GM18951 (cell line): ENCODE results near the gene GNL3.
"Not testable (repeated sequence)": the region's sequence is repeated elsewhere in the genome, so short reads cannot be mapped to it uniquely, and the experiment has no call there.

Experiments used
- POLR2A ChIP-seq: IDR thresholded peaks from 4 replicates; pipeline ENCODE4 v1.6.1; 2011; ENCODE audit warnings: mild to moderate bottlenecking; ENCODE audit not compliant: insufficient read length, insufficient read depth; ENCODE audit errors: extremely low read depth
- in situ Hi-C: fragments of 300-500 bp; cut with MboI; formaldehyde crosslinking; loops from one replicate; pipeline ENCODE4 v1.12.0; 2022; ENCODE audit warnings: low sequenced_read_pairs, mixed read lengths, inconsistent platforms; ENCODE audit not compliant: unreplicated experiment

The GNL3 gene, protein sequence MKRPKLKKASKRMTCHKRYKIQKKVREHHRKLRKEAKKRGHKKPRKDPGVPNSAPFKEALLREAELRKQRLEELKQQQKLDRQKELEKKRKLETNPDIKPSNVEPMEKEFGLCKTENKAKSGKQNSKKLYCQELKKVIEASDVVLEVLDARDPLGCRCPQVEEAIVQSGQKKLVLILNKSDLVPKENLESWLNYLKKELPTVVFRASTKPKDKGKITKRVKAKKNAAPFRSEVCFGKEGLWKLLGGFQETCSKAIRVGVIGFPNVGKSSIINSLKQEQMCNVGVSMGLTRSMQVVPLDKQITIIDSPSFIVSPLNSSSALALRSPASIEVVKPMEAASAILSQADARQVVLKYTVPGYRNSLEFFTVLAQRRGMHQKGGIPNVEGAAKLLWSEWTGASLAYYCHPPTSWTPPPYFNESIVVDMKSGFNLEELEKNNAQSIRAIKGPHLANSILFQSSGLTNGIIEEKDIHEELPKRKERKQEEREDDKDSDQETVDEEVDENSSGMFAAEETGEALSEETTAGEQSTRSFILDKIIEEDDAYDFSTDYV

DNA sequence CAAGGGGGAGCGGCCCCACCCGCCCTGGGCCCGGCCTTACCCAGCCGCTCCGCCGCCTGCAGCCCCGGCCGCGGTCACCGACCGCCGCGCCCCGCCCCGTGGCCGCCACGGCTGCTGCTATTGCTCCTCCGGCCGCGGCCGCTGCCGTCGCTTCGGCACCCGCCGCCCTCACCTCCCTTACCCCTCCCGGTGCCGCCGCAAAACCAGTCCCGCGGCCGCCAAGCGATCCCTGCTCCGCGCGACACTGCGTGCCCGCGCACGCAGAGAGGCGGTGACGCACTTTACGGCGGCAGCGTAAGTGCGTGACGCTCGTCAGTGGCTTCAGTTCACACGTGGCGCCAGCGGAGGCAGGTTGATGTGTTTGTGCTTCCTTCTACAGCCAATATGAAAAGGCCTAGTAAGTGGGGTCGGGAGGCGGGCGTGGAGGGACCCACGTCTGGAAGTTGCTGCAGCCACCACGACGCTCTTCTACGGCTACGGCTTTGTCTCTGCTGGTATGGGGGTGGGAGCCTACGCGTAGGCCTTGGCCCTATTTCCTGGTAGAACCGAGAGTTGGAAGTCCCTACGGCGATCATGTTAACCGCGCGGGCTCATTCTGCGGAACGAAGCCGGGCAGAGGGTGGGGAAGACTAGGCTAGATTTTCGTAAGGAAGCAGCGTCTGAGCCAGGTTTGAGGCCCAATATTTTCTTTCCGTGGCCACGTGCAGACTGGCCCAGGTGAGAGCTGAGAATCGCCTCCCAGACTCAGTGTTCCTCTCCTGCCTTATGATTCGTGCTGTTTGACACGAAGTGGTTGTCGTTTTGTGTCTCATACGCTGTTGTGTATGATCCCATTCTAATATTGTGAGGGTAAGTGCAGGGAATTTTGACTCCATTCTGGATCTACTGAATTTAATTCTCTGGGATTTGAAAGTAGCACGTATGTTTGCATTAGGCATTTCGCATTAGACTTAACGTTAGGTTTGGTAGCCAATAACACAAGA, at the start of gene GNL3, which contains the start of gene PBRM1:
Gene GNL3 (plus strand): TSS at position 324 of the 983 bp plus-strand sequence. CDS start 61 bp downstream, at position 385.
Gene PBRM1 (minus strand): TSS at position 205 of the 983 bp plus-strand sequence.
- in situ Hi-C loops: no loop called here

DNA sequence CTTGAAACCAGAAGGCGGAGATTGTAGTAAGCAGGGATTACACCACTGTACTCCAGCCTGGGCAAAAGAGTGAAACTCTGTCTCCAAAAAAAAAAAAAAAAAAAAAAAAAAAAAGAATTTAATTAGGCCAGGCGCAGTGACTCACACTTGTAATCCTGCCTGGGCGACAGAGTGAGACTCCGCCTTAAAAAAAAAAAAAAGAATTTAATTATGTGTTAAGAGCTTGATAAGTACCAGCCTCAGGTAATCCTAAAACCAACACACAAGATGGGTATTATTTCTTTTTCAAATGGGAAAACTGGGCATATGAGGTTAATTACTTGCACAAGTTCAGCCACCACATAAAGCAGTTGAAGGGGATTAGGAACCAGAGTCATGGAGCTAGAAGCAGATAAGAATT, 49.2 kb upstream of the GNL3 start:
- in situ Hi-C loops: no loop called here
- no peak for TF ChIP-seq POLR2A

More for the DNA sequence above, at the start of gene GNL3, which contains the start of gene PBRM1:
- TF ChIP-seq POLR2A: peak; percentile 92

DNA sequence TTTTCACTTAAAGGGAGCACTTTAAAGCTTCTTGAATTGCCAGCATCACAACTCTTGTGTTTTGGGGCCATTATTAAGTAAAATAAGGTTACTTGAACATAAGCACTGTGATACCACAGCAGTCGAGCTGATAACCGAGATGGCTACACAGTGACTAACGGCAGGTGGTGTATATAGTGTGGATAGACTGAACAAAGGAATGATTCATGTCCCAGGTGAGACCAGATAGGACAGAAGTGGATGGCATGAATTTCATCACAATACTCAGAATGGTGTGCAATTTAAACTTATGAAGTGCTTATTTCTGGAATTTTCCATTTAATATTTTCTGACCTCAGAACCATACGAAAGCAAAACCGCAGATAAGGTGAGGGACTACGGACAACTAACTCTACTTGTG, 40.3 kb upstream of the GNL3 start:
- in situ Hi-C loops: no loop called here
- TF ChIP-seq POLR2A: no peak

DNA sequence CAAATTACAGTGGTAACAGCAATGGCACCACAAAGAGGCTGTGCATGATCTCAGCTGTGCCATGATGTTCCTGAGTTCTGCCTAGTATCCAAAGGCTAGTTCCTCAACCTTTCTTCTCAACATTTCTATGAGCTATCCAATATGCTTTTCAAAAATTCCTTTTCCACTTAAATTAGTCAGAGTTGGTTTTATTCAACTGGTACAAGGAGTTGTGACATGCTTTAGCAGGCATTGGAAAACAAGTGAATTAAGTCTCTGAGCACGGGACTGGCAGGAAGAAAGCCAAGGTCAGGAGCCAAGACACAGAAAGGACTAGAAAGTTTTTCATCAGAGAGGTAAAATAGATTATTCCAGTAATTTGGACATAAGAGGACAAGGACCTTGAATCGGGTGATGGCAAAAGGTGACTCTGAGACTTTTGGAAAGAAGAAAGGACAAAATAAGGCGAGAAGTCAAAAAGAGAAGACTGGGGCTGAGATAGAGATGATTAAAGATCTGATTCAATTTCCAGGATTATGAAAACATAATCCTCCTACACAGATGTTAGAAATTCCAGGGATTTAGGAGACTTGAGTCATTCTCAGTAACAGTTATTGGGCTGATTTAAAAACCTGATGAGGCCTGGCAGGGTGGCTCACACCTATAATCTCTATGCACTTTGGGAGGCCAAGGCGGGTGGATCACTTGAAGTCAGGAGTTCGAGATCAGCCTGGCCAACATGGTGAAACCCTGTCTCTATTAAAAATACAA, 36.2 kb upstream of the GNL3 start:
- TF ChIP-seq POLR2A: no peak
- in situ Hi-C loops: no loop called here

DNA sequence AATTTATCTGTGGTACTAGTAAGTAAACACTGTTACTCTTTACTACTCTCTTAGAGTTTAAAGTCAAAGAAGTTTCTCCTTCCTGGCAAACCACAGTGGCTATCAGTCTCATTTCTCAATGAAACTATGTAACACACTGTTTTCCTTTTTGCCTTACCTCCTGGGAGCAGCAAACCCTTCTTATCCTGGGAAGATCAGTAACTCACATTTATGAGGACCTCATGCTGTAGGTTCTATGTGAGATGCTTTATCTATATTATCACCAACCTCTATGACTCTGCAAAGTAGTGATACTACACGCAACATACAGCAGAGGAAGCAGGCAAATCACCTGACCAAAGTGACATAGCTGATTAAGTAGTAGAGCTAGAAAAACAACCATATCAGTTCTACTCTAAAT, 35.4 kb upstream of the GNL3 start:
- in situ Hi-C loops: no loop called here
- no peak for TF ChIP-seq POLR2A

DNA sequence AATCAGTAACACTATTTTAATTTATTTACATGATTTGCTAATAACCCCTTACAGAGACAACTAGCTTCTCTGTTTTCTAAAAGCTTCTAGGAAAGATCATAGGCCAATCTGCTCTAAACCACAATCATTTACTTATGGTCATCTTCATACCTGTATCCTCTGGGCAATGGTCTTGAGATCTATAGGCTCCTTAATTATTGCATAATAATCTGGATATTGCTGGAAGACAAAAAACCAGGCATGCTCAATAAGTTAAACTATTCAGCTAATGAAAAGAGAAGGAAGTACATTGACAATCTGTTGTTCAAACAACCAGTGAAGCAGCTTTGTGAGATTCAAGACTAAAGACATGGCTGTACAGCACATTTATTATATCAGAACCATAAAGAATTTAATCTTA, 34.2 kb upstream of the GNL3 start:
- in situ Hi-C loops: no loop called here
- no peak for TF ChIP-seq POLR2A

DNA sequence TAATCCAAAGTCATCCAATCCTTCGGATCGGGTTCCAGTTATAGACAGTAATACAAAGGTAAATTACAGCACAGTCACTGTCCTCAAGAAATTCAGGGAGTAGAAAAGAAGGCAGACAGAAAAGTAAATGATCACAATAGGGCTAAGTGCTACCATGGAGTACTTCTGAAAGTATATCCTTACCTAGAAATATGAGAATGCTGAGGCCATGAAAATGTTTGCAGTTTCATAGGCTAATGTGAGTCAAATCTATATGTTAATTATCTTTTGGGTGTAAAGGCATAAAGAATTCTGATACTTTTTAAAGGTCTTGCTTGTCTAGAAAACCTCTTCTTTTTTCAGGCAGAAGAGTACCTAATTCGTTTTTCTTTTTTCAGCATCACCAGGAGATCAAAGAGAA, 29.9 kb upstream of the GNL3 start:
- no peak for TF ChIP-seq POLR2A
- in situ Hi-C loops: no loop called here

DNA sequence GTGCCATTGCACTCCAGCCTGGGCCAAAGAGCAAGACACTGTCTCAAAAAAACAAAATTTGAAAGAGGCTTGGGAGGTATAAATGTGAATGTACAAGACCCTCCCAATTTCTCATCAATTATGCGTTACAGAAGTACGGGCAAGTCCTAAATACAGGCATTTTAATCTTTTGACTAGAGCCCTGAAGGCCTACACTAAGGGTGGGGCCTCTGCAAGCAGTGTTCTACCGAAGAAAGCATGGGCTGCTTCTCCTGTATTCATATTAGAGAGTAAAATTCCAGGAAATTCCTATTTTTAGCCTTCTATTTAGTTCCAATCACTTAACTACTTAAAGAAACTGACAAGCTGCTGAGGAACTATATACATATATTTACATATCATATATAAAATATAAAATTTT, 25.8 kb upstream of the GNL3 start:
- in situ Hi-C loops: no loop called here
- TF ChIP-seq POLR2A: no peak

DNA sequence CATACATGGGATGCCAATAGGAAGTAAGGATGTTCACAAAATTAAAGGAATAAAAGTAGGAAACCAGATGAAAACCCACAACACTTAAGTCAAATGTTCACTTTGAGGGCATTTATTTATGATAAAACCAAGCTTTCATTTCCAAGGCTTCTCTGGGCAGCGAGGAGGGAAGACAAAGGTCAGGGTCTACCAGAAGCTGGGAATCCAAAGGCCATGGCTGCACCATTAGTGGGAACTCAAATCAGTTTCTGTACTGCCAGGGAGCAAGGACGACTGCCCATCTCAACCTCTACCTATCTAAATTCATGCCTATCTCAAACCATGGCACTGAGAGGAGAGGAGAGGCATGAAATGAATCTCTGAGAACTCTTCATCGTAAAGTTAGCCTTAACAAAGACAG, 22.7 kb upstream of the GNL3 start:
- in situ Hi-C loops: no loop called here
- no peak for TF ChIP-seq POLR2A

DNA sequence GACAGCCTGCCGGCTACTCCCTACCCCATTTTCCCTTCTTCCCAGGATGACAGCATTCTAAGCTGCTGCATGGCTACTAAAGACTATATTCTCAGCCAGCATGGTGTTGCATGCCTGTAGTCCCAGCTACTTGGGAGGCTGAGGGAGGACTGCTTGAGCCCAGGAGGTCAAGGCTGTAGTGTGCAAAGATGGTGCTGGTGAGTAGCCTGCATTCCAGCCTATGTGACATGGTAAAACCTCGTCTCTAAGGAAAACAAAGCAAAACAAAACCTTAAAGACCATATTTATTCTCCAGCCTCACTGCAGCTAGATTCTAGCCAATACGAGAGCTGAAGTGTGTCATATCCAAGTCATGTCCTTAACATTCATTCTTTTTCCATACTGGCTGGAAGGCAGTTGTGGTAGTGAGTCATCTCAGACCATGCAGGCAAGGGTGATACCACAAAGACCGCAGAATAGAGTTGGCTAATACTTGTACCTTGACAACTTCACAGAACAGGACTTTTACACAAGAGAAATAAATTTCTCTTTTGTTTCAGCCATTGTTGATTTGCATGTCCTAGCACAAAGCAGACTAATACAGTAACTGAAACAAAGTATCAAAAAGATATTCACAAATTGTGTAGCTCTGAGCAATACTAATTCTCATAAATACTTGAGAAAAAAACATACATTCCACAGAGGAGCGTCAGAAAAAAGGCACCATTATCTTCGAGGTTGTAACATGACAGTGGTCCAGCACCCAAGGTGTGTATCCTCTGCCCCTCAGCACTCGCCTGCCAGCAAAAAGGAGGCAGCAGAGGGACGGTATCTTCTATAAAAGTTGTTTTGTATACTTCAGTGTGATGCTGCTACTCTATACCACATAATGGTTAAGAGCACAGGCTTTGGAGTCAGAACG, 15.0 kb upstream of the GNL3 start:
- in situ Hi-C loops: no loop called here

DNA sequence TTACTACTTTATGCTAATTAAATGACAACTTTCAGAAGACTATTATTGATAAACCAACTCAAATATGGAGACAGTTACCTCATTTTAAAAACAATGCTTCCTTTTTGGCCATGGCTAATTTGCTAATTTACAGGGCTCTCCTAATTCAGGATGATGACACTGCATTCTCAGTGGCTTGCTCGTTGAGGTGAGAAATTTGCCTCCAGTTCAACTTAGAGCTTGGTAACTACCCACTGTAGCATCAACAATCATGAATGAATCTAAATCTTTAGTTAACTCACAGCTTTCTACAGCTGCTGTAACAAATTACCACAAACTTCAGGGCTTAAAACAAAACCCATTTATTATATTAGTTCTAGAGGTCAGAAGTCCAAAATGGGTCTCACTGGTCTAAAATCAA, 14.2 kb upstream of the GNL3 start:
- in situ Hi-C loops: no loop called here
- no peak for TF ChIP-seq POLR2A

More for the DNA sequence above, 15.0 kb upstream of the GNL3 start:
- TF ChIP-seq POLR2A: no peak

DNA sequence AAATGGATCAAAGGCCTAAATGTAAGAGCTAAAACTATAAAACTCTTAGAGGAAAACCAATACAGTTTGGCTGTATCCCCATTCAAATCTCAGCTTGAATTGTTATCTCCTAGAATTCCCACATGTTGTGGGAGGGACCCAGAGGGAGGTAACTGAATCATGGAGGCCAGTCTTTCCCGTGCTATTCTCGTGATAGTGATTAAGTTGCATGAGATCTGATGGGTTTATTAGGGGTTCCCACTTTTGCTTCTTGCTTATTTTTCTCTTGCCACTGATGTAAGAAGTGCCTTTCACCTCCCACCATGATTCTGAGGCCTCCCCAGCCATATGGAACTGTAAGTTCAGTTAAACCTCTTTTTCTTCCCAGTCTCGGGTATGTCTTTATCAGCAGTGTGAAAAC, 9.6 kb upstream of the GNL3 start:
- in situ Hi-C loops: not testable (repeated sequence)
